ENCODE data around the gene IQCE. TPM values are rescaled to one million over a fixed set of nuclear protein-coding genes. Genes with fewer than 3 reads are reported as not detected.

The IQCE gene, protein sequence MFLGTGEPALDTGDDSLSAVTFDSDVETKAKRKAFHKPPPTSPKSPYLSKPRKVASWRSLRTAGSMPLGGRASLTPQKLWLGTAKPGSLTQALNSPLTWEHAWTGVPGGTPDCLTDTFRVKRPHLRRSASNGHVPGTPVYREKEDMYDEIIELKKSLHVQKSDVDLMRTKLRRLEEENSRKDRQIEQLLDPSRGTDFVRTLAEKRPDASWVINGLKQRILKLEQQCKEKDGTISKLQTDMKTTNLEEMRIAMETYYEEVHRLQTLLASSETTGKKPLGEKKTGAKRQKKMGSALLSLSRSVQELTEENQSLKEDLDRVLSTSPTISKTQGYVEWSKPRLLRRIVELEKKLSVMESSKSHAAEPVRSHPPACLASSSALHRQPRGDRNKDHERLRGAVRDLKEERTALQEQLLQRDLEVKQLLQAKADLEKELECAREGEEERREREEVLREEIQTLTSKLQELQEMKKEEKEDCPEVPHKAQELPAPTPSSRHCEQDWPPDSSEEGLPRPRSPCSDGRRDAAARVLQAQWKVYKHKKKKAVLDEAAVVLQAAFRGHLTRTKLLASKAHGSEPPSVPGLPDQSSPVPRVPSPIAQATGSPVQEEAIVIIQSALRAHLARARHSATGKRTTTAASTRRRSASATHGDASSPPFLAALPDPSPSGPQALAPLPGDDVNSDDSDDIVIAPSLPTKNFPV
- polyA plus RNA-seq (ENCODE audit: insufficient read length): 5.9 TPM

DNA sequence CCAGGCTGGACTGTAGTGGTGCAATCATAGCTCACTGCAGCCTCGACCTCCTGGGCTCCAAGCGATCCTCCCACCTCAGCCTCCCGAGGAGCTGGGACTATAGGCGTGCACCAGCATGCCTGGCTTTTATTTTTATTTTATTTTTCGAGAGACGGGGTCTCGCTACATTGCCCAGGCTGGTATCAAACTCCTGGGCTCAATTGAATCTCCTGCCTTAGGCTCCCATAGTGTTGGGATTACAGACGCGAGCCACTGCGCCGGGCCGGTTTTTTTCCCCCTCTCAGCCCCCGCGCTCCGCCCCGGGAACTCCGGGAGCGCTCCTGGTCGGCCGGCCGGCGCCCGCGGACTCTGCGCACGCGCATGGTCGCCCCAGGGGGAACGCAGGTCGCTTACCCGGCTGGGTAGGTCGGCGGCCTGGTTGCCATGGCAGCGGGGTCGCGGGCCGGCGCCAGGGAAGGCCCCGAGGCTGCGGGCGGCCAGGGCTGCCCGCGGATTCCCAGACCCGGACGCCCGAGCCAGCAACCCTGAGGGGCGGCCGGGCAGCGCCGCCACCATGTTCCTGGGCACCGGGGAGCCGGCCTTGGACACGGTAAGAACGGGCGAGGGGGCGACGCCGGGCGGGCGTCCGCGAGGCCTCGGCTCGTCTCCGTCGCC lies at the start of gene IQCE:
TSS of gene IQCE (plus strand) at position 351 of the 654 bp plus-strand sequence. CDS start at position 554, 203 bp downstream.
- peak; percentile 90 for DNase-seq

DNA sequence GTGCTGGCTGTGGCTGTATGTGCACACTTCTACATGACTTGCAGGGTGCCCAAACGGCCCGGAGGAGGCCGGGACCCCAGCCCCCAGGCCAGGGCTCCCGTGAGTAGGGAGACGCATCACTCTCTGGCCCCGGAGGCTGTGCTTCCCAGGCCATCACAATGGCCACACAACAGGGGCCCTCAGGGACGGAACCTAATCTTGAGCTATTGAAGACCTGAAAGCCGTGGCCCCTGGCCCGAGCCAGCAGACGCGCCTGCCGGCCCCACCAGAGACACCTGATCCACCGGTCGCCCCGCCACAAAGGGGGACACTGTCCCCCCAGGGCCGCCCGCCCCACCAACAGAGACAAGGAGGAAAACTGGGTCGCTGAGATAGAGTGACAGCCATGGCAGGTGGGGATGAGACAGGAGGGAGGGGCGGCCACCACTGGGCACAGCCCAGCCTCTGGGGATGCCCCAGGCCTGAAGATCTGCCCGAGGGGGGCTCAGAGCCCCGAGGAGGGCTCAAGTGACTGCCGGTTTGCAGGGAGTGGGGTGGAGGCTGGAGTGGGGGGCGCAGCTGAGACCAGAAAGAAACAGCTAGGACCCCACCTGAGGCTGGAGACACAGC lies 49.4 kb upstream of the IQCE start:
- DNase-seq: no peak

DNA sequence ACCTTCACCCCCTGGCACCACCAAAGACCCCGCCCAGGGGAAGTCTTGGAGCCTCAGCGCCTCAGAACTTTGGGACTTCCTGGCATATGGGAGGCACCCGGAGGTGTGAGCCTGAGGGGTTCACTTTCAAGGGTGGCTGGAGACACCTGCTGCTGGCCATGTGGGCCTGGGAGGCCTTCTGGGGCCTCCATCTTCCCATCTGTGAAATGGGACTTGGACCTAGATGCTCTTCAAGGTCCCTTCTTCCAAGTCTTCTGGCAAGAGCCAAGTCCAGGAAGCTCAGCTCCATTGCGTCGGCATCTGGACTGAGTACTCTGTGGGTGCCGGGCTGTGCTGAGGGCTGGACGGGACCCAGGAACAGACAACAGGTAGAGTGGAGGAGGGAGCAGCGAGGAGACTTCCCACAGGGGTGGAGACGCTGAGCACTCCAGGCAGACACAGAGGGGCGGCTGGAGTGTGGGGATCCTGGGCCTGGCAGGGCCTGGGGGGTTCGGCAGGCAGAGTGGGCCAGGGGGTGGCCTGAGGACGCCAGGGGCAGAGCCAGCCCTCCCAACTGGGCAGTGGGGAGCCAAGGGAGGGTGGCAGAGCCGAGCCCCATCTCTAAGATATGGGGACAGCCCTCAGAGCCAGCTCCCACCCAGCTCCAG lies 48.5 kb upstream of the IQCE start:
- DNase-seq: no peak

DNA sequence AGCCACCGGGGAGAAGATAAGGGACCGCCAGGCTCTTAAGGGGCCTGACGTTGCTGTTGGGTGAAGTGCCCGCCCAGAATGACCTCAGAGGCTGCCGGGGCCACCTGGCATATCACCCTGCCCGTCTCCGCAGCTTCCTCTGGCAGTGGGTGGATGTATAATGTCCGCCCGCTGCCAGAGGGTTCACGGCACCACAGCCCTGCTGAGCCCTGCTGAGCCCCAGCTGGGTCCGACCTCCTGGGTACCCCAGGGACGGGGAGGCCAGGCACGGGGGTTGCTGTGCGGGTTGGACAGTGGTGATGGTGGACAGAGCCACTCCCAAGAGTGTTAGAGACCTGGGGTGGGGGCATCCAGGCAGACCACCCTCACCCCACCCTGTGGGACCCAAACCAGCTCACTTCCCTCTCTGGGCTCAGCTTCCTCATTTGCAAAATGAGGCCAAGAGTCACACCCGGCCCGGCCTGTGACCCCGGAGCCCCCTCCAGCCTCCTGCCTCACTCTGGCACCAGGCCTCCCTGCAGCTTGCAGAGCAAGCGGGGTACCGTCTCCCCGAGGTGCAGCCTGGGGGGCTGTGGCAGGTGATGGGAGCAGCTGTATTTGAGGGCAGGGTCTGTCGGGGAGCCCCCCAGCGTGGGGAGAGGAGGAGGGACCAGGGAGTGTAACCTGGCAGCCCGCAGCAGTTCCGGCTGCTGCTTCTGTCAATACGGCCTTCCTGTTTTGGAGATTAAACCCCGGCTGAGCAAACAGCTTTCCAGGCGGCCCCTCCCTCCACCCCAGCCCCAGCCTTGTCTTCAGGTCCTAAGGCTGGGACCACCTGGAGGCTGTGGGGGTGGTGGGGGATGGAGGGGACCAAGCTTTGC lies 47.6 kb upstream of the IQCE start:
- DNase-seq: no peak

DNA sequence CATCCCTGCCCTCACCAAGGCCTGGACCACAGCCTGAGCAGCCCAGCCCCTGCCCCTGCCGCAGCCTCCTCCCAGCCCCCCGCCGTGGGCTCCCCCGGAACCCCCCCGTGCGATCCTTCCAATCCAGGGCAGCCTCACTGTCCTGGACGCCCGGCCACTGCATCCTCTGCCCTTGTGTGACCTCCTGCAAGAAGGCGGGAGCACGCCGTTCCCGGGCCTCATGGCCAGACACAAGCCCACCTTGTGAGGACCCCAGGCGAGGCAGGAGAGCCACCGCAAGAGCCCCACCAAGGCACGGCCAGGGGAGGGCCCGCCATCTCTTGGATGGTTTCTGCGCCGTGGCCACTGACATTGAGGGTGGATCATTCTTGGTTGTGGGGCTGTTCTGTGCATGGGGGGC lies 47.0 kb upstream of the IQCE start:
- no peak for DNase-seq

DNA sequence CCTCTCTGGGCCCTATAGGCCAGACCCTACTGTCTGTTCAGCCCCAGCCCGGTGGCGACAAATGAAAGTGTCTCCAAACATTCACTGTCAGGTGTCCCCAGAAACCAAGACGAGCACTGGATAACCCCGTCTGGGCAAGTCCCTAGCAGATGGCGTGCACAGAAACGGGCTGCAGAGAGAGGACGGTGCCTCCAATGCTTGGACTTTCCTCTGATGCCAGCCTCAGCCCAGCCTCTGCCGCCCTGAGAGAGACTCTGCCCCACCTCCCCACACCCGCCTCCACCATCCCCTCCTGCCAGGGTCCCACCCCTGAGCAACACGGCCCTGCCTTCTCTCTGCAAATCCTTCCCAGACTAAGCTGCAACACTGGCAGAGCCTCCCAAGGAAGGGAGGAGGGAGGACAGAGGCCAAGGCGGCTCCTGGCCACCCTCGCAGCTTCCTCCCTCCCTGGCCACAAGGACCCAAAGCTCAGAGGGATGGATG lies 46.6 kb upstream of the IQCE start:
- DNase-seq: peak; percentile 65

DNA sequence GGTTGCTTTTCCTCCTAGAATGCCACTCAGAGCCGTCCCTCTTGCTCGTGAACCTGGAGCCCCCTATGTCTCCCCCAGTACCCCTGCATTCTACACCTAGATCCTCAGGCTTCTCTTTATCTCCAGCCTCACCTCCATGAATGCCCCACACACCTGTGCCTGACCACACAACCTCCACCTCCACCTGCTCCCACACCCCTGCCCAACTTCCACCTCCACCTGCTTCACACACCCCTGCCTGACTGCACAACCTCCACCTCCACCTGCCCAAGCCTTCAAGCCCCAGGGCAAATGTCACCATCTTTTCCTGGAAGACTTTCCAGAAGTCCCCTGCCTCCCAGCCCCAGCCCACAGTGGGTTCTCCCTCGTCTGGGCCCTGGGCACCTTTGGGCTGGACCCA lies 46.1 kb upstream of the IQCE start:
- no peak for DNase-seq

DNA sequence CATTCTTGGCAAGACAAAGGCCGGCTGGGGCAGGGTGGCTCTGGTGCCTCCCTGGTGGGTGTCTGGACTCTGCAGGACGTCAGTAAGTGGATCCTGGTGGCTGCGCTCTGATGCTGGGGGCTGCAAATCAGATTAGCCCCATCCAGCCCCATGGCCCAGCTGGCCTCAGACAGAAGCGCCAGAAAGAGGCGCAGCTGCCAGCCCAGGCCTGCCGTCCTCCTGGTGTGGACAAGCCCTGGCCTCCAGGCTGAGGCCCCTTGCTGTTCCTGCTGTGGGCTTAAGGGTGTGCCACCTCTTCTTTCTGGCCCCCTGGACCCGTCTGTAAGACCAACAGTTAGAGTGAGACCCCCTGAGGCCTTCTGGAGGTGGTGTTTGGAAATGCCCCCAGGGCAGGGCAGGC lies 45.1 kb upstream of the IQCE start:
- no peak for DNase-seq

DNA sequence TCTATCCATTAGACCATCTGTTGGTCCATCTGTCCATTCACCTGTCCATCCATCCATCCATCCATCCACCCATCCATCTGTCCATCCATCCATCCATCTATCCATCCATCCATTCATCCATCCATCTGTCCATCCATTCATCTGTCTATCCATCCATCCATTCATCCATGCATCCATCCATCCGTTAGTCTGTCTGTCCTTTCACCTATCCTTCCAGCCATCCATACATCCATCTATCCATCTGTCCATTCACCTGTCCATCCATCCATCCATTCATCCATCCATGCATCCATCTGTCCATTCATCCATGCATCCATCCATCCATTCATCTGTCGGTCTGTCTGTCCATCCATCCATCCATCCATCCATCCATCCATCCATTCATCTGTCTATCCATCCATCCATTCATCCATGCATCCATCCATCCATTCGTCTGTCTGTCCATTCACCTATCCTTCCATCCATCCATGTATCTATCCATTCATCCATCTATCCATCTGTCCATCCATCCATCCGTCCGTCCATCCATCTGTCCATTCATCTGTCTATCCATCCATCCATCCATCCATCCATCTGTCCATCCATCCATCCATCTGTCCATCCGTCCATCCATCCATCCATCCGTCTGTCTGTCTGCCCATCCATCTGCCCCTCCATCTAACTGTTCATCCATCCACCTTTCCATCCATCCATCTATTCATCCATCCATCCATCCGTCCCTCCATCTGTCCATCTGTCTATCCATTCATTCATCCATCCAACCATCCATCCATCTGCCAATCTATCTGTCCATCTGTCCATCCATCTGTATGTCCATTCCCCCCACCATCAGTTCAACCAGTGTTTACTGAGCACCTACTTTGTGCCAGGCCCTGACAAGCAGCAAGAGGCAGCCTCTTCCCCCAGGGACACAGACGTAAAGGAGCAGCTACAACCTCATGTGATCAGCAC lies 44.0 kb upstream of the IQCE start:
- DNase-seq: no peak

DNA sequence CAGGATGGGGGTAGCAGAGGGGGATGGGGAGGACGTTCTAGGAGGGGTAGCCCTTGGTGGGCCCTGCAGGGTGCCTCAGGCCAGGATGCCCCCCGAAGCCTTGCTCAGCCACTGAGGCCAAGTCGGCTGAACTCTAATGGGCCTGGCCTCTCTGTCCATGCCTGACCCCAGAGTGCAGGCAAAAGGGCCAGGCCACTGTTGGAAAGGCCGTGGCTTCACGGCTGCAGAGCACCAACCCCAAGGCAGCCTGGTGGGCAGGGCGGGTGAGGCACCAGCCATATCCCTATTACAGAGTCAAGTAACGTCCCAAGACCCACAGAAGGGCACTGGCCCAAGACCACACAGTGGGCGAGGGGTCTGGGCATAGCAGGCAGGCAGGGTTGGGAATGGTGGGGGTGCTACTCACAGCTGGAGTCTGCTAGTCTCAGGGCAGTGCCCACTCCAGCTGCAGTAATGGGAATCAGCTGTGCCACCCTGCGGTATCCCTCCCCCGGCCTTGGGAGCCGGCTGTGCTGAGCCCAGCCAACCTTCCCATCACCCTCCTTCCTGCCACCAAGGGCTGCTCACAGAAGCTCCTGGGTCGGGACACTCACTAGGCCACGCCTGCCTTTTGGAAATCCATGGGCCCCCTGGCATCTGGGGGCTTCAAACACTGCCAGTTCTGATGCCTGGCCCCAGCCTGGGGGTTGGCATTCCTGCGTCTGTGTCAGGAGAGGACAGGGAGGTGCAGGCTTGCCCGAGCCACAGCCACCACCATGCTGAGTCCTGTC lies 43.2 kb upstream of the IQCE start:
- no peak for DNase-seq

DNA sequence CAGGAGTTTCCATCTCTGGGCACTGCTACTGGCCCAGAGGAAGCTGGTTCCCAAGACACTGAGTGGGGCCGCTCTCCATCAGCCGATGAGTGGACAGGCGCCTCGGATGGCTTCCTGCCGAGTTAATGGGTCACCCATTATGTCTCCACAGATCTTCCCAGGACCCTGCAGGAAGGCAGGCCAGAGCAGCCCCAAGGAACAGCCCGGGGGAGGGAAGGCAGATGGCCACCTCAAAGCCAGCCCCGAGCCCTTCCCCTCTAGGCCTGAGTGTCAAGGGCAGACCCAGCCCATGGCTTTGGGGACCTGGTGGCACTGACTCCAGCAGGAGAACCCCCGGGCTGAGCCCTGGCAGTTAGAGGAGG lies 42.6 kb upstream of the IQCE start:
- no peak for DNase-seq

DNA sequence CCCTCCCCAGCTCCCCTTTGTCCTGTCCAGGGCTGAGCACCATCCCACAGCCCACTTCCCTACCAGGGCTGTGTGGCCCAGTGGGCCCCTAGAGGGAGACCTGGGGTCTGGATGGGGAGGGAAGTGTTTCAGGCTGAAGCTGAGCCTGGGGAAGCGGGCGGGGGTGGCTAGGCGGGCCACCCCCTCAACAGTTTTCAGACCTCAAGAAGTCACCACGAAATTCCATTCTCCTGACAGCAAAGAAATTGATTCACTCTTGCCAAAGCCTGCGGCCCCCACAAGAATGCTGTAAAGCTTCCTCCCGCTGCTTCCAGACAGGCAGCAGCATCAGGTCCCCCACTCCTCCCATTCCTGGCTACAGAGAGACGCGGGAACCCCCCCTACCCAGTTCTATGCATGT lies 41.8 kb upstream of the IQCE start:
- no peak for DNase-seq

DNA sequence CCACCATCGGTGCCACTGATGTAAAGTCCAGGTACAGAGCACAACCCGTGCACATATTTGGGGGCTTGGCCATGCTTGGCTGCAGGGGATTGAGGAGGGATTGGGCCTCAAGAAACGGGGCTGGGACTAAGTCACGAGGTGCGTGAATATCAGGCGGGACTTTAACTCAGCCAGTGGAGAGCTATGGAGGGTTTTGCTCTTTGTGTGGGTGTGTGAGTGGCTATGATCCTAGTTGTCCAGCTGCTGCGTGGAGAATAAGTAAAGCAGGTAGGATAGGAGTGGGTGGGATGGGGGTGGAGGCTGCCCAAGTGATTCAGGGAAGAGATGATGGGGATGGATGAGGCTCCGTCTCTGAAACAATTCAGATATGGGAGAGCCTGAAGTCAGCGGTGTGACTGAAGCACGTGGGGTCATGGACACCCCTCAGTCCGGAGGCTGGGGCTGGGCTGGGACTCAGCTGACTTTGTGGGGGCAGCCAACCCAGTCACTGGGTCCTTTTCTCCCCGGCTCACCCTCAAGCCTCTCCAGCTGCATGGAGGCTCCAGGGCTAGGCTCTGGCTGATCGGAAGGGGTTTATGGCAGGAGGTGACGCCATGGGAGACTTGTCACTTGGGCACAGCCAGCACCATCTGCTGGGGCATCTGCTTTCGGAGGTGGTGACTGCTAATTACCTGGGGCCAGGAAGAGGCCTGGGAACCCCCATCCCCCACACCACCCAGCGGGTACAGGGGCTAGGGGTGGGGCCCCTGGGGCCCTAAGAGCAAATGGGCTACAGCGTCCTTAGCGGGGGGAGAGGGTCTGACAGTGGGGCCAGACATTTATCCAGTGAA lies 40.9 kb upstream of the IQCE start:
- DNase-seq: no peak

DNA sequence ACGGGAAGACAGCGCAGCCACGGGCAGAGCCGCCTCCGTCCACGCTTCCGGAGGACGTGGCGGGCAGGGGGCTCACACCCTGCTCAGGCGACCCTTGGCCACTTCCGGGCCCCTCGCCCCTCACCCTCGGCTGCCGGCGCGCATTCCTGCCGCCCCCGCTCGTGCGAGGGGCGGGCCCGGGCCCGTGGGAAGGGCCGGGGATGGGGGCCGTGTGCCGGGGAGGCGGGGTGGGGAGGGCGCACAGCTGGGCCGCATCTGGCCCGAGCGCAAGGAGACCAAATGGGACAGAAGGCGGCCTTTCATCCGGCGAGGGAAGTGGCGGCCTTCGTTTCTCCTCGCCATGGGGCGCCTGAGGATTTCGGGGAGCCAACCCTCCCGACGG lies 40.1 kb upstream of the IQCE start:
- DNase-seq: no peak

DNA sequence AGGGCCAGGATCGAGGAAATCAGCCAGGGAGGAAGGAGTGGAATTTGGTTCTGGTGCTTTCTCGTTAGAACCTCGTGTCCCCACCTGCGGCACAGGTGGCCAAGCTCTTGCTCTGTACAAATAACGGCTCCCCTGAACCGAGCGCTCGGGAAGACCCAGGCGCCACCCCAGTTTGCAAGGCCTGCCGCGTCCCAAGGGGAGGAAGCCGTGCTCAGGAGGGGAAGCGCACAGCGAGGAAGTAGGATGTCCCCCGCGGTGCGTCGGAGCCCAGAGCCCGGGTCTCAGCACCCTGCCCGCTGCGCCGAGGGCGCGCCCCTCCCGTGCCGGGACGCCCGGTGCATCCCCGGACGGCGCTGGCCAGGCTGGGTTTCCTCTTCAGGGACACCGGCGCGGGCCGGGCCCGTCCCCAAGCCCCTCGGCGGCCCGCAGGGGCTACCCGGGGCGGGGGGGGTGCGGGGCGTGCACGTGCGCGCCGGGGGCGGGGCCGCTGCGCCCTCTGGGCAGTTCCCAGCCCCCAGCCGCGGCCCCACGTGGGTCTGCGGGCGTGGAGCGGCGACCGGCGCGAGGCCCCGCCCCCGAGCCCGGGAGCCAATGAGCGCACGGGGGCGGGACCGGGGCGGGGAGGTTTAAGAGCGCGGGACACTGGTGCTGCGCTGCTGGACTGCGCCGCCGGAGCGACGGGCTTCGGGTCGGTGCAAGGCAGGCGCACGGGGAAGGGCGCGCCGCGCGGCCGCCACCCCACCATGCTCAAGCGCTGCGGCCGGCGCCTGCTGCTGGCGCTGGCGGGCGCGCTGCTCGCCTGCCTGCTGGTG lies 39.5 kb upstream of the IQCE start, which contains the start of gene LFNG:
TSS of gene LFNG (plus strand) at position 656 of the 812 bp plus-strand sequence. CDS start at position 744, 88 bp downstream.
- DNase-seq: peak; percentile 94

DNA sequence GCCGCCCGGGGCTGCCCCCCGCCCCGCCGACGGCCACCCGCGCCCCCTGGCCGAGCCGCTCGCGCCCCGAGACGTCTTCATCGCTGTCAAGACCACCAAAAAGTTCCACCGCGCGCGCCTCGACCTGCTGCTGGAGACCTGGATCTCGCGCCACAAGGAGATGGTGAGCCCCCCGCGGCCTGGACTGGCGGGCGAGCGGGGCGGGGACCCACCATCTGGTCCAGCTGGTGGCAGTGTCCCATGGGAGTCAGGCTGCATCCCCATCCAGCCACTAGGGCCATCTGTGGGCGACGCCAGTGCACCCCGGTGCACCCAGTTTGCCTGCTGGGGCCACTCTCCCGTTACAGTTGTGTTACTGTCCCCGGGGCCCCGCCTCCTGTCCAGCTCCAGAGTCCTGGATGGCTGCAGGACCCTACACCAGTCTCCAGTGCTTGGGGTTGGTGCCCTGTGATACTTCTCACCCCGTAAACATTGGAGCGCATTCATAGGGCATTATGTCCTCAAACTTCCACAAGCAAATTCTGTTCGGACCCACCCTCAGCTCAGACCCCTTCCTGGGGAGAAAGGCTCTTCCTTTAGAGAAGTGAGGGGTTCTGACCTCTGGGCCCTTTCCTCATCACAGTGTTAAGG lies 38.5 kb upstream of the IQCE start:
- DNase-seq: no peak

DNA sequence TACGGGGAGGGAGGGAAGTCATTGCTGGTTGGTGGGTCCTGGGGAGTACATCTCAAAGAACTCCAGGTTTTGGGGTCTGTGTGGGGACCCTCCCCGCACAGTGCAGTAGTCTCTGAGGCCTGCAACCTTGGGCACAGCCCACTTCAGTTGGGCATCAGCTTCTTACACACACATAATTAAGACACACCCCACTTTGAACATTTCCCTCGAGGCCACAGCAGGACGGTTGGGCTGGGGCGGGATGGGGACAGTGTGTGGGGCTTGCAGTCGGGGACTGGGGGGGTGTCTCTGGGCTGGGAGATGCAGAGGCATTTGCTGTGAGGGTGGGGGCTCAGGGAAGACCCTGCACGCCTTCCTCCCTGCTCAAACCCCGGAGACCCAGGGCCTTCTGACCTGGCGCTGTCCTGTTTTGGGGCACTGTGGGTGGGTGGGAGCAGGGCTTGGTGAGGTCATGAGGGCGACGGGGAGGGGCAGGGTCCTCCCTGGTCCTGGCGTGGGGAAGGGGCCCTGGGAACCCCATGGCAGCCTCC lies 38.0 kb upstream of the IQCE start:
- DNase-seq: no peak

All from hindlimb muscle (tissue), 1 donor.